GM23338 (cell line): ENCODE data around the gene JAKMIP1.

Experiments
- CREB1 ChIP-seq: fragments of 250-450 bp; sonication (Bioruptor Pico); IDR thresholded peaks from 2 replicates; pipeline ENCODE4 v1.5.0; 2020; ENCODE audit warnings: low read depth, mild to moderate bottlenecking, moderate library complexity
- EZH2 ChIP-seq: fragments of 200-600 bp; sonication (generic); IDR thresholded peaks from one replicate; pipeline ENCODE4 v1.8.0; 2017; ENCODE audit warnings: antibody characterized with exemption, mild to moderate bottlenecking, low read depth; ENCODE audit not compliant: unreplicated experiment
- EZH2phosphoT487 ChIP-seq: fragments of 200-600 bp; sonication (generic); IDR thresholded peaks from one replicate; pipeline ENCODE4 v1.8.1; 2018; ENCODE audit warnings: antibody characterized with exemption; ENCODE audit not compliant: unreplicated experiment
- POLR2AphosphoS5 ChIP-seq: IDR thresholded peaks from 2 replicates; pipeline ENCODE4 v1.6.1; 2016; ENCODE audit warnings: antibody characterized with exemption, low read depth
- ZNF114 ChIP-seq: fragments of 250-450 bp; sonication (Bioruptor Pico); IDR thresholded peaks from 2 replicates; pipeline ENCODE4 v1.5.0; 2020; ENCODE audit warnings: mild to moderate bottlenecking, moderate library complexity
- TF ChIP-seq, protein P1 (sequence below), 2 experiments: fragments of 200-600 bp in 1 of 2; sonication (generic) in 1 of 2; conservative IDR thresholded peaks; 2 replicates each; pipeline versions ENCODE4 v1.5.1 to v1.6.1; 2016 to 2017; ENCODE audit warnings: antibody characterized with exemption in 2 of 2, low read depth in 2 of 2, mild to moderate bottlenecking in 2 of 2, moderate library complexity in 1 of 2
- TF ChIP-seq, protein P2 (sequence below): IDR thresholded peaks from one replicate; pipeline ENCODE4 v1.6.1; 2018; ENCODE audit warnings: antibody characterized with exemption; ENCODE audit not compliant: unreplicated experiment
- TF ChIP-seq, protein P3 (sequence below): IDR thresholded peaks from 2 replicates; pipeline ENCODE4 v1.6.1; 2016; ENCODE audit warnings: antibody characterized with exemption

DNA sequence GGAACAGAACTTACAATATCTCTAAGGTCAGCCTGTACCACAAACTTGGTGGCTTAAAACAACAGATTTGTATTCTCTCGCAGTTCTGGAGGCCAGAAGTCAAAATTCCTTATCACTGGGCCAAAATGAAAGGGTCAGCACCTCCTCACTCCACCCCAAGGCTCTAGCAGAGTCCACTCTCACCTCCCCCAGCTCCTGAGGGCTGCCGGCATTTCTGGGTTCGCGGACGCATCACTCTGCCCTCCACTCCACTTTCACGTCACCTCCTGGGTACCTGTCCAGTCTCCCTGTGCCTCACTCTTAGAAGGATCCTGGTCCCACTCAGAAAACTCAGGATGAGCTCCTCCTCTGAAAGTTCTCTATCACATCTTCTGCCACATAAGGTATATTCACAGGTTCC lies 34.6 kb downstream of the JAKMIP1 start:
- TF ChIP-seq, protein P1, sequence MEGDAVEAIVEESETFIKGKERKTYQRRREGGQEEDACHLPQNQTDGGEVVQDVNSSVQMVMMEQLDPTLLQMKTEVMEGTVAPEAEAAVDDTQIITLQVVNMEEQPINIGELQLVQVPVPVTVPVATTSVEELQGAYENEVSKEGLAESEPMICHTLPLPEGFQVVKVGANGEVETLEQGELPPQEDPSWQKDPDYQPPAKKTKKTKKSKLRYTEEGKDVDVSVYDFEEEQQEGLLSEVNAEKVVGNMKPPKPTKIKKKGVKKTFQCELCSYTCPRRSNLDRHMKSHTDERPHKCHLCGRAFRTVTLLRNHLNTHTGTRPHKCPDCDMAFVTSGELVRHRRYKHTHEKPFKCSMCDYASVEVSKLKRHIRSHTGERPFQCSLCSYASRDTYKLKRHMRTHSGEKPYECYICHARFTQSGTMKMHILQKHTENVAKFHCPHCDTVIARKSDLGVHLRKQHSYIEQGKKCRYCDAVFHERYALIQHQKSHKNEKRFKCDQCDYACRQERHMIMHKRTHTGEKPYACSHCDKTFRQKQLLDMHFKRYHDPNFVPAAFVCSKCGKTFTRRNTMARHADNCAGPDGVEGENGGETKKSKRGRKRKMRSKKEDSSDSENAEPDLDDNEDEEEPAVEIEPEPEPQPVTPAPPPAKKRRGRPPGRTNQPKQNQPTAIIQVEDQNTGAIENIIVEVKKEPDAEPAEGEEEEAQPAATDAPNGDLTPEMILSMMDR (conservative IDR thresholded peaks at IDR 0.05; ENCODE audit: low read depth in 2 of 2): no peak
- TF ChIP-seq EZH2phosphoT487 (no peak), EZH2 (no peak), POLR2AphosphoS5 (no peak), CREB1 (CRISPR knock-in tag) (no peak), ZNF114 (CRISPR knock-in tag) (no peak)
- TF ChIP-seq, protein P2, sequence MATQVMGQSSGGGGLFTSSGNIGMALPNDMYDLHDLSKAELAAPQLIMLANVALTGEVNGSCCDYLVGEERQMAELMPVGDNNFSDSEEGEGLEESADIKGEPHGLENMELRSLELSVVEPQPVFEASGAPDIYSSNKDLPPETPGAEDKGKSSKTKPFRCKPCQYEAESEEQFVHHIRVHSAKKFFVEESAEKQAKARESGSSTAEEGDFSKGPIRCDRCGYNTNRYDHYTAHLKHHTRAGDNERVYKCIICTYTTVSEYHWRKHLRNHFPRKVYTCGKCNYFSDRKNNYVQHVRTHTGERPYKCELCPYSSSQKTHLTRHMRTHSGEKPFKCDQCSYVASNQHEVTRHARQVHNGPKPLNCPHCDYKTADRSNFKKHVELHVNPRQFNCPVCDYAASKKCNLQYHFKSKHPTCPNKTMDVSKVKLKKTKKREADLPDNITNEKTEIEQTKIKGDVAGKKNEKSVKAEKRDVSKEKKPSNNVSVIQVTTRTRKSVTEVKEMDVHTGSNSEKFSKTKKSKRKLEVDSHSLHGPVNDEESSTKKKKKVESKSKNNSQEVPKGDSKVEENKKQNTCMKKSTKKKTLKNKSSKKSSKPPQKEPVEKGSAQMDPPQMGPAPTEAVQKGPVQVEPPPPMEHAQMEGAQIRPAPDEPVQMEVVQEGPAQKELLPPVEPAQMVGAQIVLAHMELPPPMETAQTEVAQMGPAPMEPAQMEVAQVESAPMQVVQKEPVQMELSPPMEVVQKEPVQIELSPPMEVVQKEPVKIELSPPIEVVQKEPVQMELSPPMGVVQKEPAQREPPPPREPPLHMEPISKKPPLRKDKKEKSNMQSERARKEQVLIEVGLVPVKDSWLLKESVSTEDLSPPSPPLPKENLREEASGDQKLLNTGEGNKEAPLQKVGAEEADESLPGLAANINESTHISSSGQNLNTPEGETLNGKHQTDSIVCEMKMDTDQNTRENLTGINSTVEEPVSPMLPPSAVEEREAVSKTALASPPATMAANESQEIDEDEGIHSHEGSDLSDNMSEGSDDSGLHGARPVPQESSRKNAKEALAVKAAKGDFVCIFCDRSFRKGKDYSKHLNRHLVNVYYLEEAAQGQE: no peak
- TF ChIP-seq, protein P3, sequence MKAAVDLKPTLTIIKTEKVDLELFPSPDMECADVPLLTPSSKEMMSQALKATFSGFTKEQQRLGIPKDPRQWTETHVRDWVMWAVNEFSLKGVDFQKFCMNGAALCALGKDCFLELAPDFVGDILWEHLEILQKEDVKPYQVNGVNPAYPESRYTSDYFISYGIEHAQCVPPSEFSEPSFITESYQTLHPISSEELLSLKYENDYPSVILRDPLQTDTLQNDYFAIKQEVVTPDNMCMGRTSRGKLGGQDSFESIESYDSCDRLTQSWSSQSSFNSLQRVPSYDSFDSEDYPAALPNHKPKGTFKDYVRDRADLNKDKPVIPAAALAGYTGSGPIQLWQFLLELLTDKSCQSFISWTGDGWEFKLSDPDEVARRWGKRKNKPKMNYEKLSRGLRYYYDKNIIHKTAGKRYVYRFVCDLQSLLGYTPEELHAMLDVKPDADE: no peak
